VCaP (cell line): Measurements from ENCODE around the gene NPAS2.
A peak's percentile ranks its signal among the peaks of the same experiment; 100 is the strongest.

Source experiments
- H3K27ac ChIP-seq: fragments of 450-650 bp; 2 replicates; pipeline ENCODE4 v1.5.1; 2017
- TF ChIP-seq, protein P1 (sequence below): fragments of 450-650 bp; conservative IDR thresholded peaks from 2 replicates; pipeline ENCODE4 v1.5.1; 2017; ENCODE audit warnings: mild to moderate bottlenecking, moderate library complexity

NPAS2 gene

GRCh38 chr2:100780203-100781008, 39.5 kb upstream of the NPAS2 start:
- H3K27ac ChIP-seq, result no peak overlapping the region
- TF ChIP-seq, protein P1, sequence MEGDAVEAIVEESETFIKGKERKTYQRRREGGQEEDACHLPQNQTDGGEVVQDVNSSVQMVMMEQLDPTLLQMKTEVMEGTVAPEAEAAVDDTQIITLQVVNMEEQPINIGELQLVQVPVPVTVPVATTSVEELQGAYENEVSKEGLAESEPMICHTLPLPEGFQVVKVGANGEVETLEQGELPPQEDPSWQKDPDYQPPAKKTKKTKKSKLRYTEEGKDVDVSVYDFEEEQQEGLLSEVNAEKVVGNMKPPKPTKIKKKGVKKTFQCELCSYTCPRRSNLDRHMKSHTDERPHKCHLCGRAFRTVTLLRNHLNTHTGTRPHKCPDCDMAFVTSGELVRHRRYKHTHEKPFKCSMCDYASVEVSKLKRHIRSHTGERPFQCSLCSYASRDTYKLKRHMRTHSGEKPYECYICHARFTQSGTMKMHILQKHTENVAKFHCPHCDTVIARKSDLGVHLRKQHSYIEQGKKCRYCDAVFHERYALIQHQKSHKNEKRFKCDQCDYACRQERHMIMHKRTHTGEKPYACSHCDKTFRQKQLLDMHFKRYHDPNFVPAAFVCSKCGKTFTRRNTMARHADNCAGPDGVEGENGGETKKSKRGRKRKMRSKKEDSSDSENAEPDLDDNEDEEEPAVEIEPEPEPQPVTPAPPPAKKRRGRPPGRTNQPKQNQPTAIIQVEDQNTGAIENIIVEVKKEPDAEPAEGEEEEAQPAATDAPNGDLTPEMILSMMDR, result no peak

DNA sequence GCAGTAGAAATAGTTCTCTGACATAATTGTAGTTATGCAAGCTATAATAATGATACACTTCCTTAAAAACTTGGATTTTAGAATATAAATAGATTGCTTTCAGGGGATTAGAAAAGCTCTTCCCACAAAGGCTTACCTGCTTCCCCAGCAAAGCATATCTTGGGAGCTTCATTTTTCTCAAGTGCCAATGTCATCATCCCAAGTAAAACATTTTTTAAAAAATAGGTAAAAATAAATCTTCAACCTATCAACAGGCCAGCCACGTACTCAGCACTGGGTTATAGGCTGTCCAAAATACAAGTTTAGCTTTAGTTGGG, 39.0 kb upstream of the NPAS2 start:
- TF ChIP-seq, protein P1, result no peak
- no peak overlapping the region for H3K27ac ChIP-seq

DNA sequence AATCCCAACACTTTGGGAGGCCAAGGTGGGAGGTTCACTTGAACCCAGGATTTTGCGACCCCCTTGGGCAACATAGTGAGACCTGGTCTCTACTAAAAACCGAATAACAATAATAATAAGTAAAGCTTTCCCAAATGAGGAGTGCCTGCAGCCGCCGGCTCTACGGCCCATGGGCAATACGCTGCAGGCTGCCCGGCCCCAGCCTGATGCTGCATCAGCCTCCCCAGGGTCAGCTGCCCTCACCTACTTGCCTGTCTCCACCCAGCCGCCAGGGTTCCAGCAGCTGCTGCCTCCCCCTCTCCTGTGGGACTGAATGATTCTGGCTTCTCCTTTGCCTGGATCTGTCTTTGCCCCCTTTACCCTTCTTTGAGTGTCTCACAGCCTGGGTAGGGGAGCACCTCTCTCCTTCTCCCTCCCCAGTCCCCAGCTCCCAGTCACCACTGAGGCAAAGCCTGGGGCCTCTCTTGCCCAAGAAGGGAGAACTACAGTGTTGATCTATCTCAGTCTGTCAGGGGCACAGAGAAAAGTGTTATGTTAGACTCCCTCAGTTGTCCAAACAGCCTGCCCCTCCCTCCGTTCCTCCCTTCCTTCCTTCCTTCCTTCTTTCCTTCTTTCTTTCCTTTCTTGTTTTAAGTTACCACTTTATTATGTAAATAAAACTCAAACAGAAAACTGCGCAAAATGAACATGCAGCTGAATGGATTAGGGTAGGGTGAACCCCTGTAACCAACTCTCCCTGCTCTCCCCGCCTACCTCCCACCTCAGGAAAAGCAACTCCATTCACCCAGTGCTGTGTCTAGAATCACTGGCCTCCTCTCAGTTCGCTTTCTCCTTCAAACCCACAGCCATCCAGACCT, 38.2 kb upstream of the NPAS2 start:
- TF ChIP-seq, protein P1, result no peak
- no peak overlapping the region for H3K27ac ChIP-seq

DNA sequence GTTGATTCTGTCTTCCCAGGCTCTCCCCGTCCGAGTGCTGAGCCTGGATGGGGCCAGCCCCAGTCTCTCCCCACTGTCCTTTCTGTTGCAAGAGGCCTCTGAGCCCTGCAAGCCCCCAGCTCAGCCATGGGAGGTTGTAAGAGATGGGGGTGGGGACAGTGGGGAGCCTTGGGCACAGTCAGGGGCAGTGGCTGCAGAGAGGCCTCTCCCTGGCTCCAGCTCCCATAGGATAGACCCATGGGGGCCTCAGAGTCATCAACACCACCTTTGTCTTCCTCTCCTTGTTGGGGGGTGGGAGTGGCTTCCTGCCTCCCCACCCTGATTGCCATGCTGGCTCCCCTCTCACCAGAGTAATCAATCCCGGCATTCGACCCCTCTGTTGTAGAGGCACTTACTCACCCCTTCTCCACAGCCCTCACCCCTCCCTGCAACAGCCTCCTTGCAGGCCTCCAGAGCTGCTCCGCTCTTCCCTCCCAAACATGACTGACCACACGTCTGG, 37.5 kb upstream of the NPAS2 start:
- H3K27ac ChIP-seq, result no peak overlapping the region

DNA sequence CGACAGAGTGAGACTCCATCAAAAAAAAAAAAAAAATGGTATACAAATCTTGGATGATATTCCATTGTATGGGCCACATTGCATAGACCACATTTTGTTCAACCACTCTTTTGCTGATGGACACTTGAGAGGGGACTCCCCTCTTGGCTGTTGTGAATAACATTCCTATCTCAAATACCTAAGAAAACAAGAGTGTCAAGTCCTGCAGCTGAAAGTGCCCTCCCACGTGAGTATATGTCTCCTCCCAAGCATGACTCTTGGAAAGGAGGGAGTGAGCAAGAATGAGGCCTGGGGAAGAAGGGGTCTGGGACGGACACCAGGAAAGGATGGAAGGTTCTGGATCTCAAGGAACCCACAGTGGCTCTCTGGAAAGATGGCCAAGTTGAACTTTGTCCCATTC, 36.0 kb upstream of the NPAS2 start:
- TF ChIP-seq, protein P1, result no peak

More for the DNA sequence above, 37.5 kb upstream of the NPAS2 start:
- TF ChIP-seq, protein P1, result no peak

GRCh38 chr2:100784681-100785080, 35.3 kb upstream of the NPAS2 start:
- TF ChIP-seq, protein P1, result no peak
- no peak overlapping the region for H3K27ac ChIP-seq

More for the DNA sequence above, 36.0 kb upstream of the NPAS2 start:
- H3K27ac ChIP-seq, result no peak overlapping the region

DNA sequence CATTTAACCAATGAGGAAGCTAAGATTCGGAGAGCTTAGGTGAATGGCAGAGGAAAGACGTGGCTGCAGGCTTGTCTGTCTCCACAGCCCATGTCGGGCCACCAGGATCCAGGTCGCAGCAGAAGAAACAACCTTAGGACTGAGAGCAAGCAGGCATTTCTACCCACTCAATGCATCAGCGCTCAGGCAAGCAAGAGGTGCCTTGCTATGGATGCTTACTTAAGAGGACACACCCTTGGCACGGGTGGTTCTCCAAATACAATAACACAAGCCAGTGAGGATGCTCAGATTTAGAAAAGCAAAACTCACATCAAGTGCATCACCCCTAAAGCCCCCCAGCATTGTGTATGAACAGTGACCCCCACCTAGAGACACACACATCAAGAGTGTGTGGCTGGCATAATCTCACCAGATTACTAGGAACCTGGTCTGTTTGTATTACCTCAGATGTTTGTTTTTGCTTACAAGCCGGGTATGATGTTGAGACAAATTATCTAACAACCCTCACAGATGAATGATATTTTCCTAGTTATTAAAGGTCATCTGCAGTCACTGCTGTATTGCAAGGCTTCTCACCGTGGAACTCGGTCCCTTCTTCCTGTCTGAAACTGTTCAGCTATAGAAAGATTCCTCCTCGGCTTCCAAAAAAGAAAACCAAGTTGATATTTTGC, 34.2 kb upstream of the NPAS2 start:
- peak overlapping the region; percentile 43 for H3K27ac ChIP-seq
- TF ChIP-seq, protein P1, result no peak
